SW480 (cell line): ENCODE results near the gene XG.
"Not testable (repeated sequence)": the region's sequence is repeated elsewhere in the genome, so short reads cannot be mapped to it uniquely, and the experiment has no call there.

Experiments used
- DNase-seq: peaks from one replicate; pipeline ENCODE4 v3.0.0-alpha.2; 2016; ENCODE audit warnings: low spot score

XG gene

GRCh38 chrX:2781226-2781571 is 29.4 kb downstream of the XG start:
- DNase-seq = no peak

- DNase-seq = no peak
These were observed 29.9 kb downstream of the XG start for GRCh38 chrX:2781698-2782097.

- no peak for DNase-seq
These were observed 30.3 kb downstream of the XG start for GRCh38 chrX:2782171-2782570.

- no peak for DNase-seq
These were observed 30.9 kb downstream of the XG start for GRCh38 chrX:2782778-2783177.

GRCh38 chrX:2784026-2784425 is 32.2 kb downstream of the XG start:
- no peak for DNase-seq

GRCh38 chrX:2785538-2785937 is 33.7 kb downstream of the XG start:
- no peak for DNase-seq

GRCh38 chrX:2788980-2789379 is 37.1 kb downstream of the XG start:
- DNase-seq = no peak

GRCh38 chrX:2789569-2789968 is 37.7 kb downstream of the XG start:
- no peak for DNase-seq

- DNase-seq = no peak
These were observed 41.9 kb downstream of the XG start for GRCh38 chrX:2793752-2794151.

GRCh38 chrX:2794336-2794735 is 42.5 kb downstream of the XG start:
- no peak for DNase-seq

- not testable (repeated sequence) for DNase-seq
These were observed 45.0 kb downstream of the XG start for GRCh38 chrX:2796808-2797207.

GRCh38 chrX:2799369-2799768 is 47.5 kb downstream of the XG start:
- no peak for DNase-seq

- DNase-seq = not testable (repeated sequence)
These were observed 48.1 kb downstream of the XG start for GRCh38 chrX:2799980-2800379.

GRCh38 chrX:2801223-2801622 is 49.4 kb downstream of the XG start:
- no peak for DNase-seq

GRCh38 chrX:2802376-2803090 is 50.7 kb downstream of the XG start:
- not testable (repeated sequence) for DNase-seq

- DNase-seq = not testable (repeated sequence)
These were observed 51.6 kb downstream of the XG start for GRCh38 chrX:2803486-2803885.

GRCh38 chrX:2804106-2804843 is 52.4 kb downstream of the XG start:
- DNase-seq = not testable (repeated sequence)

GRCh38 chrX:2804858-2805257 is 53.0 kb downstream of the XG start:
- not testable (repeated sequence) for DNase-seq

- DNase-seq = no peak
These were observed 59.4 kb downstream of the XG start for GRCh38 chrX:2811271-2811670.

GRCh38 chrX:2812161-2812907 is 60.5 kb downstream of the XG start:
- peak; percentile 33 for DNase-seq

- no peak for DNase-seq
These were observed 65.2 kb downstream of the XG start for GRCh38 chrX:2817036-2817435.

GRCh38 chrX:2819345-2820135 is 67.7 kb downstream of the XG start:
- peak; percentile 22 for DNase-seq
